K562 (cell line): Measurements from ENCODE around the gene EFCAB8. TPM values are rescaled to one million over a fixed set of nuclear protein-coding genes. Genes with fewer than 3 reads are reported as not detected.

Experiments used
- CBX3 ChIP-seq, 2 experiments: IDR thresholded peaks; 1 replicate in 1 of 2; 2 replicates in 1 of 2; pipeline ENCODE4 v1.6.1; 2012; ENCODE audit warnings: inconsistent platforms in 2 of 2, low read length in 2 of 2, borderline replicate concordance in 1 of 2, control low read depth in 1 of 2
- HDAC1 ChIP-seq, 2 experiments: fragments of 450-650 bp; IDR thresholded peaks; 2 replicates each; pipeline ENCODE4 v1.6.1; 2016 to 2017; ENCODE audit warnings: inconsistent platforms in 1 of 2, mild to moderate bottlenecking in 1 of 2, moderate library complexity in 1 of 2
- SMARCA5 ChIP-seq: fragments of 450-650 bp; IDR thresholded peaks from 2 replicates; pipeline ENCODE4 v1.6.1; 2016
- SRSF3 ChIP-seq: fragments of 200-400 bp; formaldehyde crosslinking; IDR thresholded peaks from 2 replicates; pipeline ENCODE4 v1.6.1; 2016; ENCODE audit warnings: mild to moderate bottlenecking, low read length, moderate library complexity; ENCODE audit not compliant: insufficient read depth
- ZNF197 ChIP-seq: fragments of 200-800 bp; sonication (Bioruptor generic); IDR thresholded peaks from 2 replicates; pipeline ENCODE4 v1.6.1; 2016; ENCODE audit warnings: low read depth, missing genetic modification characterization, missing compliant biosample characterization
- ZNF699 ChIP-seq: fragments of 250-450 bp; sonication (Bioruptor Pico); IDR thresholded peaks from 2 replicates; pipeline ENCODE4 v1.8.0; 2021; ENCODE audit warnings: mild to moderate bottlenecking, moderate library complexity; ENCODE audit not compliant: insufficient replicate concordance
- ZNF785 ChIP-seq: fragments of 250-450 bp; sonication (Bioruptor Pico); IDR thresholded peaks from 2 replicates; pipeline ENCODE4 v1.4.0; 2020; ENCODE audit warnings: mild to moderate bottlenecking
- polyA plus RNA-seq, 8 experiments: library from polyadenylated mRNA; depleted of rRNA in 4 of 8; stranded (reverse) in 5 of 8; unstranded in 3 of 8; fragments of >200 nt; fragmentation: Nextera tagmentation in 2 of 8; fragmentation: Illumina TruSeq in 1 of 8; extraction: Ambion mirVana in 2 of 8; extraction: Trizol in 1 of 8; gene quantifications; 2 replicates each; pipeline versions ENCODE4 v1.2.1 to v1.2.3, GENCODE V29; 2011 to 2014; ENCODE audit warnings: inconsistent platforms in 1 of 8, missing spikeins in 1 of 8
- total RNA-seq, 7 experiments: library from RNA; depleted of rRNA in 6 of 7; stranded (reverse); fragments of >200 nt in 6 of 7; fragmentation: Illumina TruSeq in 2 of 7; extraction: Trizol in 2 of 7; gene quantifications; 2 replicates each; pipeline versions ENCODE4 v1.2.1 to v1.2.3, GENCODE V29; 2011 to 2021; ENCODE audit warnings: low replicate concordance in 1 of 7
- TF ChIP-seq, protein P1 (sequence below), 2 experiments: IDR thresholded peaks in 1 of 2; conservative IDR thresholded peaks in 1 of 2; 2 replicates each; pipeline ENCODE4 v1.6.1; 2016; ENCODE audit warnings: low read depth in 2 of 2, mild to moderate bottlenecking in 1 of 2, missing compliant biosample characterization in 1 of 2, missing genetic modification characterization in 1 of 2, moderate library complexity in 1 of 2
- TF ChIP-seq, protein P2 (sequence below): fragments of 150-350 bp; IDR thresholded peaks from 2 replicates; pipeline ENCODE4 v1.6.1; 2014; ENCODE audit warnings: low read depth, mild to moderate bottlenecking, low read length, borderline replicate concordance
- TF ChIP-seq, protein P3 (sequence below): fragments of 150-350 bp; conservative IDR thresholded peaks from 2 replicates; pipeline ENCODE4 v1.6.1; 2014; ENCODE audit warnings: low read length
- TF ChIP-seq, protein P4 (sequence below): fragments of 450-650 bp; formaldehyde crosslinking; IDR thresholded peaks from 2 replicates; pipeline ENCODE4 v1.4.0; 2020; ENCODE audit warnings: mild to moderate bottlenecking, moderate library complexity
- TF ChIP-seq, protein P5 (sequence below): conservative IDR thresholded peaks from 2 replicates; pipeline ENCODE4 v1.6.1; 2011; ENCODE audit warnings: low read depth, mild to moderate bottlenecking, low read length; ENCODE audit not compliant: control insufficient read depth

Gene EFCAB8
- total and polyA plus RNA-seq, 9 of the 15 experiments (the other 6 are each of a cell fraction or from before 2014, with no cell fraction given), result 0.03 to 0.18 (median 0.11) TPM; not detected in 6

DNA sequence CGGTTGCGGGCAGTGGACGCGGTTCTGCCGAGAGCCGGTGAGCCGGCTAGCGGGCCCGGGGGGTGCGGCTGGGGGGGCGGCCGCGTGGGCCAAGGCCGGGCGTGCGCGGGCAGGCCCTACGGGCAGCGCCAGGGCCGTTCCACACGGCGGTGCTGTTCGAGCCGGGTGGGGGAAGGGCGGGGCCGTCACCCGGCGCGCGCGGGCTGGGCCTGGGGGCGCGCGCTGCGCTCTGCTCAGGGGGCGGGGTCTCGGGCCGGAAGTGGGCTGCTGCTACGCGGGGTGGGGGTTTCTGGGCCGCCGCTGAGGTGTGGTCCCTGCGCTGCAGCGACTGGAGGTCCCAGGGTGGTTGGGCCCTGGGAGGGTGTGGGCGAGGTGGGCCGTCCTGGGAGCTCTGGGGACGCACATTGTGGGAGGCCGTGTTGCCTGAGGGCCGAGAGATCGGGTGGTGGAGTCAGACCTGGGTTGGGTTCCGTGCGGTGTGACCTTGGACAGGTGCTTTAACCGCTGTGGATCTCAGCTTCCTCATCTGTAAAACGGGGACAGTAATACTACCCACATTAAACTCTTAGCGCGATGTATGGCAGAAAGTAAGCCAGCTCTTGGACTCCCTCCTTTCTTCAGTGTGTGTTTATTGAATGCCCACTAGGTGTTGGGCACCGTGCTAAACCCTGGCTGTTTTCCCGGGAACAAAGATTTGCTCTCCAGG lies 38.6 kb upstream of the EFCAB8 start (continued):
- TF ChIP-seq, protein P1, sequence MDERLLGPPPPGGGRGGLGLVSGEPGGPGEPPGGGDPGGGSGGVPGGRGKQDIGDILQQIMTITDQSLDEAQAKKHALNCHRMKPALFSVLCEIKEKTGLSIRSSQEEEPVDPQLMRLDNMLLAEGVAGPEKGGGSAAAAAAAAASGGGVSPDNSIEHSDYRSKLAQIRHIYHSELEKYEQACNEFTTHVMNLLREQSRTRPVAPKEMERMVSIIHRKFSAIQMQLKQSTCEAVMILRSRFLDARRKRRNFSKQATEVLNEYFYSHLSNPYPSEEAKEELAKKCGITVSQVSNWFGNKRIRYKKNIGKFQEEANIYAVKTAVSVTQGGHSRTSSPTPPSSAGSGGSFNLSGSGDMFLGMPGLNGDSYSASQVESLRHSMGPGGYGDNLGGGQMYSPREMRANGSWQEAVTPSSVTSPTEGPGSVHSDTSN (CRISPR knock-in tag; IDR thresholded peaks at IDR 0.05; ENCODE audit: low read depth), result no peak
- TF ChIP-seq, protein P1 (tag; conservative IDR thresholded peaks at IDR 0.05; ENCODE audit: low read depth), result no peak
- TF ChIP-seq SRSF3 (no peak), CBX3 (IDR thresholded peaks at IDR 0.05; ENCODE audit: borderline replicate concordance in 1 of 2, low read length in 2 of 2) (no peak), ZNF699 (CRISPR knock-in tag) (no peak), SMARCA5 (no peak), ZNF785 (no peak), HDAC1 (IDR thresholded peaks at IDR 0.05) (peak in 1 of 2 experiments; percentile 79; a peak in 2 of 4 replicates), ZNF197 (no peak)
- TF ChIP-seq, protein P2, sequence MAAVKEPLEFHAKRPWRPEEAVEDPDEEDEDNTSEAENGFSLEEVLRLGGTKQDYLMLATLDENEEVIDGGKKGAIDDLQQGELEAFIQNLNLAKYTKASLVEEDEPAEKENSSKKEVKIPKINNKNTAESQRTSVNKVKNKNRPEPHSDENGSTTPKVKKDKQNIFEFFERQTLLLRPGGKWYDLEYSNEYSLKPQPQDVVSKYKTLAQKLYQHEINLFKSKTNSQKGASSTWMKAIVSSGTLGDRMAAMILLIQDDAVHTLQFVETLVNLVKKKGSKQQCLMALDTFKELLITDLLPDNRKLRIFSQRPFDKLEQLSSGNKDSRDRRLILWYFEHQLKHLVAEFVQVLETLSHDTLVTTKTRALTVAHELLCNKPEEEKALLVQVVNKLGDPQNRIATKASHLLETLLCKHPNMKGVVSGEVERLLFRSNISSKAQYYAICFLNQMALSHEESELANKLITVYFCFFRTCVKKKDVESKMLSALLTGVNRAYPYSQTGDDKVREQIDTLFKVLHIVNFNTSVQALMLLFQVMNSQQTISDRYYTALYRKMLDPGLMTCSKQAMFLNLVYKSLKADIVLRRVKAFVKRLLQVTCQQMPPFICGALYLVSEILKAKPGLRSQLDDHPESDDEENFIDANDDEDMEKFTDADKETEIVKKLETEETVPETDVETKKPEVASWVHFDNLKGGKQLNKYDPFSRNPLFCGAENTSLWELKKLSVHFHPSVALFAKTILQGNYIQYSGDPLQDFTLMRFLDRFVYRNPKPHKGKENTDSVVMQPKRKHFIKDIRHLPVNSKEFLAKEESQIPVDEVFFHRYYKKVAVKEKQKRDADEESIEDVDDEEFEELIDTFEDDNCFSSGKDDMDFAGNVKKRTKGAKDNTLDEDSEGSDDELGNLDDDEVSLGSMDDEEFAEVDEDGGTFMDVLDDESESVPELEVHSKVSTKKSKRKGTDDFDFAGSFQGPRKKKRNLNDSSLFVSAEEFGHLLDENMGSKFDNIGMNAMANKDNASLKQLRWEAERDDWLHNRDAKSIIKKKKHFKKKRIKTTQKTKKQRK, result no peak
- TF ChIP-seq, protein P3, sequence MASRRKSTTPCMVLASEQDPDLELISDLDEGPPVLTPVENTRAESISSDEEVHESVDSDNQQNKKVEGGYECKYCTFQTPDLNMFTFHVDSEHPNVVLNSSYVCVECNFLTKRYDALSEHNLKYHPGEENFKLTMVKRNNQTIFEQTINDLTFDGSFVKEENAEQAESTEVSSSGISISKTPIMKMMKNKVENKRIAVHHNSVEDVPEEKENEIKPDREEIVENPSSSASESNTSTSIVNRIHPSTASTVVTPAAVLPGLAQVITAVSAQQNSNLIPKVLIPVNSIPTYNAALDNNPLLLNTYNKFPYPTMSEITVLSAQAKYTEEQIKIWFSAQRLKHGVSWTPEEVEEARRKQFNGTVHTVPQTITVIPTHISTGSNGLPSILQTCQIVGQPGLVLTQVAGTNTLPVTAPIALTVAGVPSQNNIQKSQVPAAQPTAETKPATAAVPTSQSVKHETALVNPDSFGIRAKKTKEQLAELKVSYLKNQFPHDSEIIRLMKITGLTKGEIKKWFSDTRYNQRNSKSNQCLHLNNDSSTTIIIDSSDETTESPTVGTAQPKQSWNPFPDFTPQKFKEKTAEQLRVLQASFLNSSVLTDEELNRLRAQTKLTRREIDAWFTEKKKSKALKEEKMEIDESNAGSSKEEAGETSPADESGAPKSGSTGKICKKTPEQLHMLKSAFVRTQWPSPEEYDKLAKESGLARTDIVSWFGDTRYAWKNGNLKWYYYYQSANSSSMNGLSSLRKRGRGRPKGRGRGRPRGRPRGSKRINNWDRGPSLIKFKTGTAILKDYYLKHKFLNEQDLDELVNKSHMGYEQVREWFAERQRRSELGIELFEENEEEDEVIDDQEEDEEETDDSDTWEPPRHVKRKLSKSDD, result no peak
- TF ChIP-seq, protein P4, sequence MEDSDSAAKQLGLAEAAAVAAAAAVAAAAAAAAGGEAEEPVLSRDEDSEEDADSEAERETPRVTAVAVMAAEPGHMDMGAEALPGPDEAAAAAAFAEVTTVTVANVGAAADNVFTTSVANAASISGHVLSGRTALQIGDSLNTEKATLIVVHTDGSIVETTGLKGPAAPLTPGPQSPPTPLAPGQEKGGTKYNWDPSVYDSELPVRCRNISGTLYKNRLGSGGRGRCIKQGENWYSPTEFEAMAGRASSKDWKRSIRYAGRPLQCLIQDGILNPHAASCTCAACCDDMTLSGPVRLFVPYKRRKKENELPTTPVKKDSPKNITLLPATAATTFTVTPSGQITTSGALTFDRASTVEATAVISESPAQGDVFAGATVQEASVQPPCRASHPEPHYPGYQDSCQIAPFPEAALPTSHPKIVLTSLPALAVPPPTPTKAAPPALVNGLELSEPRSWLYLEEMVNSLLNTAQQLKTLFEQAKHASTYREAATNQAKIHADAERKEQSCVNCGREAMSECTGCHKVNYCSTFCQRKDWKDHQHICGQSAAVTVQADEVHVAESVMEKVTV (CRISPR knock-in tag), result no peak
- TF ChIP-seq, protein P5, sequence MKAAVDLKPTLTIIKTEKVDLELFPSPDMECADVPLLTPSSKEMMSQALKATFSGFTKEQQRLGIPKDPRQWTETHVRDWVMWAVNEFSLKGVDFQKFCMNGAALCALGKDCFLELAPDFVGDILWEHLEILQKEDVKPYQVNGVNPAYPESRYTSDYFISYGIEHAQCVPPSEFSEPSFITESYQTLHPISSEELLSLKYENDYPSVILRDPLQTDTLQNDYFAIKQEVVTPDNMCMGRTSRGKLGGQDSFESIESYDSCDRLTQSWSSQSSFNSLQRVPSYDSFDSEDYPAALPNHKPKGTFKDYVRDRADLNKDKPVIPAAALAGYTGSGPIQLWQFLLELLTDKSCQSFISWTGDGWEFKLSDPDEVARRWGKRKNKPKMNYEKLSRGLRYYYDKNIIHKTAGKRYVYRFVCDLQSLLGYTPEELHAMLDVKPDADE, result peak; percentile 62
